Measurements from ENCODE around the gene CLEC12A. TPM values are rescaled to one million over a fixed set of nuclear protein-coding genes. Genes with fewer than 3 reads are reported as not detected.

The CLEC12A gene
- total and polyA plus RNA-seq, 4 donors: 2.3 to 4.7 (median 3.2) TPM

DNA sequence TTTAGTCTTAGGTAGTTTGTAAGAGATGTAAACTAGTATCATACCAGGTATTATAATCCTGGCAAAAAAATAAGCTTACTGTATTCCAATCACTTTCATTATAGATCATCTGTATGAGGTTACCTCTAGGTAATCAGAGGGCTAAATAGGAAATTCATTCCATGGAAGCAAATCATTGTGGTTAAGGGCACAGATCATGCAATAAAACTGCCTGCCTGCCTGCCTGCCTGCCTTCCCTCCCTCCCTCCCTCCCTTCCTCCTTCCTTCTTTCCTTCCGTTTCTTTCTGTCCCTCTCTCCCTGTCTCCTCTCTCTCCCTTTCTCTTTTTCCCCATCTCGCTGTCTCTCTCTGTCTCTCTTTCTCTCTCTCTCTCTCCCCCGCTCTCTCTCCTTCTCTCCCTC is 56.1 kb downstream of the CLEC12A start:
- WGBS: 76% methylated on average over 3 of the region's 3 CpGs
- no peak overlapping the region for H3K4me3 ChIP-seq (ENCODE audit: low read depth in 1 of 3, low read length in 3 of 3)

DNA sequence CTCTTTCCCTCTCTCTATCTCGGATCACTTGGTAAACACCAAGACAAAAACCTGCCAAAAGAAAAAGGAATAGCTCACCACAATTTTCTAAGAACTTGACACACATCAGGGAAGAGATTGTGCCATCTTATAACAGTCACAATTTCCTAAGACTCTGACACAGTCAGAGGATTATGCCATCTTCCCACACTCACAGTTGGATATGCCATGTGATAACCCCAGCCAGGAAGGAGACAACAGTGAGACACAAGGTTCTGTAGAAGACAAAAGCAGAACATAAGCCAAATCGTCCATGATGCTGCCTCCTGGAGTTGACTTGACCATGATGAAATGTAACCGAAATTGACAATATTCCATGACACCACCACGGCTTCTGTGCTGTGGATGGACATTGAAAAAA is 56.5 kb downstream of the CLEC12A start:
- WGBS: 57% methylated on average over 4 of the region's 4 CpGs
- Histone ChIP-seq H3K27ac (ENCODE audit: low read depth in 1 of 2, low read length in 2 of 2) (no peak overlapping the region), H3K9ac (ENCODE audit: low read depth in 1 of 2, low read length in 2 of 2) (no peak overlapping the region), H3K36me3 (ENCODE audit: control insufficient read depth in 4 of 4, insufficient read depth in 3 of 4, low read depth in 1 of 4, low read length in 3 of 4) (no peaks in the 10 kb centered on the region), H3K4me3 (ENCODE audit: low read depth in 1 of 3, low read length in 3 of 3) (no peak overlapping the region), H3K9me3 (ENCODE audit: control insufficient read depth in 4 of 4, low read length in 3 of 4) (no peaks in the 10 kb centered on the region), H3K4me1 (ENCODE audit: control insufficient read depth in 4 of 4, insufficient read depth in 4 of 4, low read length in 3 of 4) (no peaks in the 10 kb centered on the region), H3K27me3 (ENCODE audit: control insufficient read depth in 4 of 4, insufficient read depth in 4 of 4, low read length in 3 of 4) (no peaks in the 10 kb centered on the region)
- no peak for DNase-seq (ENCODE audit: low spot score)
- TF ChIP-seq TAF1 (conservative IDR thresholded peaks at IDR 0.05): no peak
- TF ChIP-seq, protein P1, sequence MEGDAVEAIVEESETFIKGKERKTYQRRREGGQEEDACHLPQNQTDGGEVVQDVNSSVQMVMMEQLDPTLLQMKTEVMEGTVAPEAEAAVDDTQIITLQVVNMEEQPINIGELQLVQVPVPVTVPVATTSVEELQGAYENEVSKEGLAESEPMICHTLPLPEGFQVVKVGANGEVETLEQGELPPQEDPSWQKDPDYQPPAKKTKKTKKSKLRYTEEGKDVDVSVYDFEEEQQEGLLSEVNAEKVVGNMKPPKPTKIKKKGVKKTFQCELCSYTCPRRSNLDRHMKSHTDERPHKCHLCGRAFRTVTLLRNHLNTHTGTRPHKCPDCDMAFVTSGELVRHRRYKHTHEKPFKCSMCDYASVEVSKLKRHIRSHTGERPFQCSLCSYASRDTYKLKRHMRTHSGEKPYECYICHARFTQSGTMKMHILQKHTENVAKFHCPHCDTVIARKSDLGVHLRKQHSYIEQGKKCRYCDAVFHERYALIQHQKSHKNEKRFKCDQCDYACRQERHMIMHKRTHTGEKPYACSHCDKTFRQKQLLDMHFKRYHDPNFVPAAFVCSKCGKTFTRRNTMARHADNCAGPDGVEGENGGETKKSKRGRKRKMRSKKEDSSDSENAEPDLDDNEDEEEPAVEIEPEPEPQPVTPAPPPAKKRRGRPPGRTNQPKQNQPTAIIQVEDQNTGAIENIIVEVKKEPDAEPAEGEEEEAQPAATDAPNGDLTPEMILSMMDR (IDR thresholded peaks at IDR 0.05; ENCODE audit: low read depth, low read length, missing input control): no peak
- no peak for TF ChIP-seq RAD21 (IDR thresholded peaks at IDR 0.05)
- TF ChIP-seq FOXA2 (IDR thresholded peaks at IDR 0.05): no peak
- TF ChIP-seq FOXA1 (IDR thresholded peaks at IDR 0.05): no peak
- no peak for TF ChIP-seq SP1 (IDR thresholded peaks at IDR 0.05)
- TF ChIP-seq, protein P2, sequence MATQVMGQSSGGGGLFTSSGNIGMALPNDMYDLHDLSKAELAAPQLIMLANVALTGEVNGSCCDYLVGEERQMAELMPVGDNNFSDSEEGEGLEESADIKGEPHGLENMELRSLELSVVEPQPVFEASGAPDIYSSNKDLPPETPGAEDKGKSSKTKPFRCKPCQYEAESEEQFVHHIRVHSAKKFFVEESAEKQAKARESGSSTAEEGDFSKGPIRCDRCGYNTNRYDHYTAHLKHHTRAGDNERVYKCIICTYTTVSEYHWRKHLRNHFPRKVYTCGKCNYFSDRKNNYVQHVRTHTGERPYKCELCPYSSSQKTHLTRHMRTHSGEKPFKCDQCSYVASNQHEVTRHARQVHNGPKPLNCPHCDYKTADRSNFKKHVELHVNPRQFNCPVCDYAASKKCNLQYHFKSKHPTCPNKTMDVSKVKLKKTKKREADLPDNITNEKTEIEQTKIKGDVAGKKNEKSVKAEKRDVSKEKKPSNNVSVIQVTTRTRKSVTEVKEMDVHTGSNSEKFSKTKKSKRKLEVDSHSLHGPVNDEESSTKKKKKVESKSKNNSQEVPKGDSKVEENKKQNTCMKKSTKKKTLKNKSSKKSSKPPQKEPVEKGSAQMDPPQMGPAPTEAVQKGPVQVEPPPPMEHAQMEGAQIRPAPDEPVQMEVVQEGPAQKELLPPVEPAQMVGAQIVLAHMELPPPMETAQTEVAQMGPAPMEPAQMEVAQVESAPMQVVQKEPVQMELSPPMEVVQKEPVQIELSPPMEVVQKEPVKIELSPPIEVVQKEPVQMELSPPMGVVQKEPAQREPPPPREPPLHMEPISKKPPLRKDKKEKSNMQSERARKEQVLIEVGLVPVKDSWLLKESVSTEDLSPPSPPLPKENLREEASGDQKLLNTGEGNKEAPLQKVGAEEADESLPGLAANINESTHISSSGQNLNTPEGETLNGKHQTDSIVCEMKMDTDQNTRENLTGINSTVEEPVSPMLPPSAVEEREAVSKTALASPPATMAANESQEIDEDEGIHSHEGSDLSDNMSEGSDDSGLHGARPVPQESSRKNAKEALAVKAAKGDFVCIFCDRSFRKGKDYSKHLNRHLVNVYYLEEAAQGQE (IDR thresholded peaks at IDR 0.05): no peak
- no peak for TF ChIP-seq HNF4G (IDR thresholded peaks at IDR 0.05)
- TF ChIP-seq, protein P3, sequence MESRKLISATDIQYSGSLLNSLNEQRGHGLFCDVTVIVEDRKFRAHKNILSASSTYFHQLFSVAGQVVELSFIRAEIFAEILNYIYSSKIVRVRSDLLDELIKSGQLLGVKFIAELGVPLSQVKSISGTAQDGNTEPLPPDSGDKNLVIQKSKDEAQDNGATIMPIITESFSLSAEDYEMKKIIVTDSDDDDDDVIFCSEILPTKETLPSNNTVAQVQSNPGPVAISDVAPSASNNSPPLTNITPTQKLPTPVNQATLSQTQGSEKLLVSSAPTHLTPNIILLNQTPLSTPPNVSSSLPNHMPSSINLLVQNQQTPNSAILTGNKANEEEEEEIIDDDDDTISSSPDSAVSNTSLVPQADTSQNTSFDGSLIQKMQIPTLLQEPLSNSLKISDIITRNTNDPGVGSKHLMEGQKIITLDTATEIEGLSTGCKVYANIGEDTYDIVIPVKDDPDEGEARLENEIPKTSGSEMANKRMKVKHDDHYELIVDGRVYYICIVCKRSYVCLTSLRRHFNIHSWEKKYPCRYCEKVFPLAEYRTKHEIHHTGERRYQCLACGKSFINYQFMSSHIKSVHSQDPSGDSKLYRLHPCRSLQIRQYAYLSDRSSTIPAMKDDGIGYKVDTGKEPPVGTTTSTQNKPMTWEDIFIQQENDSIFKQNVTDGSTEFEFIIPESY (IDR thresholded peaks at IDR 0.05): no peak
- no peak for TF ChIP-seq RXRA (IDR thresholded peaks at IDR 0.05)
- TF ChIP-seq YY1 (IDR thresholded peaks at IDR 0.05): no peak

More for the DNA sequence above, 56.1 kb downstream of the CLEC12A start:
- no peak for TF ChIP-seq HNF4A (conservative IDR thresholded peaks at IDR 0.05)
- no peak for DNase-seq (ENCODE audit: low spot score)
- Histone ChIP-seq H3K9me3 (ENCODE audit: control insufficient read depth in 4 of 4, low read length in 3 of 4) (no peaks in the 10 kb centered on the region), H3K4me1 (ENCODE audit: control insufficient read depth in 4 of 4, insufficient read depth in 4 of 4, low read length in 3 of 4) (no peaks in the 10 kb centered on the region), H3K27ac (ENCODE audit: low read depth in 1 of 2, low read length in 2 of 2) (no peak overlapping the region), H3K36me3 (ENCODE audit: control insufficient read depth in 4 of 4, insufficient read depth in 3 of 4, low read depth in 1 of 4, low read length in 3 of 4) (no peaks in the 10 kb centered on the region), H3K27me3 (ENCODE audit: control insufficient read depth in 4 of 4, insufficient read depth in 4 of 4, low read length in 3 of 4) (no peaks in the 10 kb centered on the region), H3K9ac (ENCODE audit: low read depth in 1 of 2, low read length in 2 of 2) (no peak overlapping the region)

- DNase-seq (ENCODE audit: low spot score): no peak
- H3K9ac ChIP-seq (ENCODE audit: low read depth in 1 of 2, low read length in 2 of 2): no peak within 1 kb of the TSS
- H3K27me3 ChIP-seq (ENCODE audit: control insufficient read depth in 4 of 4, insufficient read depth in 4 of 4, low read length in 3 of 4): no peaks in the 10 kb centered on the region
- 95% methylated on average over 14 of the region's 14 CpGs for WGBS
- no peaks in the 10 kb centered on the region for H3K4me1 ChIP-seq (ENCODE audit: control insufficient read depth in 4 of 4, insufficient read depth in 4 of 4, low read length in 3 of 4)
- no peak within 1 kb of the TSS for H3K27ac ChIP-seq (ENCODE audit: low read depth in 1 of 2, low read length in 2 of 2)
- no peaks in the 10 kb centered on the region for H3K9me3 ChIP-seq (ENCODE audit: control insufficient read depth in 4 of 4, low read length in 3 of 4)
- H3K4me3 ChIP-seq (ENCODE audit: low read depth in 1 of 3, low read length in 3 of 3): no peak within 1 kb of the TSS
- H3K36me3 ChIP-seq (ENCODE audit: control insufficient read depth in 4 of 4, insufficient read depth in 3 of 4, low read depth in 1 of 4, low read length in 3 of 4): no peaks in the 10 kb centered on the region
- TF ChIP-seq YY1 (IDR thresholded peaks at IDR 0.05): no peak
- TF ChIP-seq TAF1 (conservative IDR thresholded peaks at IDR 0.05): no peak
- TF ChIP-seq EGR1 (IDR thresholded peaks at IDR 0.05; ENCODE audit: low read depth in 2 of 2): no peak
- no peak for TF ChIP-seq RXRA (IDR thresholded peaks at IDR 0.05)
- TF ChIP-seq HNF4A (conservative IDR thresholded peaks at IDR 0.05): no peak
- no peak for TF ChIP-seq MAX (IDR thresholded peaks at IDR 0.05)
- no peak for TF ChIP-seq SP1 (IDR thresholded peaks at IDR 0.05)
- no peak for TF ChIP-seq FOXA2 (IDR thresholded peaks at IDR 0.05)
- TF ChIP-seq RAD21 (IDR thresholded peaks at IDR 0.05): no peak
- TF ChIP-seq, protein P3 (IDR thresholded peaks at IDR 0.05): no peak
- TF ChIP-seq HNF4G (IDR thresholded peaks at IDR 0.05): no peak
These were observed 59.2 kb downstream of the CLEC12A start, which contains the start of gene CLEC9A for GRCh38 chr12:10030446-10030845. Gene CLEC9A, plus strand, starts transcription at chr12:10030682. Its CDS starts 22,006 bp downstream, at chr12:10052688.

Measured in liver (tissue), 9 donors.